Measurements from ENCODE around the gene PRELID1.

Gene PRELID1

DNA sequence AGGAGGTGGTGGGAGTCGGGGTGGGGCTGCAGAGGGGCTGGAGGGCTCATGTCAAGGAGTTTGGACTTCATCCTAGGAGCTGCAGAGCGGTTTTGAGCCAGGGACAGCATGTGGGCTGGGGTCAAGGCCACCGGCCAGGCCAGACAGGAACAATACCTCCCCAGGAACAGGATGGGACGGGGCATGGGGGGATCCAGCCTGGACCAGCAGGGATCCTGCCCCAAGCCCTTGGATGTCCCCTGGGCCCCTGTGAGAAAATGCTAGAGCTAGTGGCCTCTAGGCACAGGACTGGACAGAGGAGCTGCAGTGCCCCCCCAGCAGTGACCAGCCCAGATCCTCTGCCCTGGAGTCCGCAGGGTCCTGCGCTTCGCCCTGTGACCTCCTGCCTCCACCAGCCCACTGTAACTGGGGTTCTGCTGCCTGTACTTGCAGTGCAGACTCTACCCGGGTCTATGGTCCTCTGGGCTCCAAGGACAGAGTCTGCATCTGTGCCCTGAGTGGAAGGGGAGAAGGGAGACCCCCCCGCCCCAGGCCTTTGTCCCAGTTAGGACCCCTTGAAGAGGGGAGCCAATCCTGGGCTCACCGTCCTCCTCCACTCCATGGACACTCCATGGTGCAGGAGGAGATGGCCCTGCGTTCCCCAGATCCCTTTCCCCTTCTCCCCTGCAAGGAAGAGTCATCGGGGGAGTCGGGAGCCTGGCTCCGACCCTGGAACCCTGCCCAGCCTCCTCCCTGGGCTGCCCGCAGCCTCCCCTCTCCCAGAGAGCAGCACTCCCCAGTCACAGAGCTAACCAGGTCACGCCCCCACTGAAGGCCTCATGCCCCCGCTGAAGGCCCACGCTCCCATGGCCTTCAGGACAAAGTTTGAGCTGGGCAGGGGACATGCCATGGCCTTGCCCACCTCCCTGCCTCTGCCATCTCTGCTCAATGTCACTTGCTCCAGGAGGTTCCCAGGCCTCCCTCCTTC, 11.1 kb downstream of the PRELID1 start:
- DNase-seq: no peak

- no peak for DNase-seq
Measured at GRCh38 chr5:177315411-177315810, 11.8 kb downstream of the PRELID1 start.

GRCh38 chr5:177316005-177316404, 12.4 kb downstream of the PRELID1 start:
- DNase-seq: no peak

DNA sequence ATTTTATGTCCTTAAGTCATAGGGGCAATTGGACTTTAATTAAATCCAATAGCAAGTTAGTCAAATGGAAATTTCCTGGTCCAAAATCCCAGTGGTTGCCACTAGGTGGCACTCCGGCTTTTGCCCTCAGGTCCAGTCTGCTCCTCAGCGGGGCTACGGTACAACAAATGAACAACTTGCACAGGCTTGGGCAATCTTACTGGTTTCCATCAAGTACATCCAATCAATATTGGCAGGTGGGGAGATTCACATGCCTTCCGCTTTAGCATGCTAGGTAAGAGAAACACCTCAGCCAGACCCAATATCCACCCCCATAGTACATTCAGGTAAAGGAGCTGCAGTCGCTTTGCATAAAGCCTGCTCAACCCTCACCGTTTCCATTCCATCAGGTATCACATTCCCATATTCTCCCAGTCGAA, 14.4 kb downstream of the PRELID1 start:
- peak; percentile 37 for DNase-seq

- DNase-seq: no peak
Measured at GRCh38 chr5:177319913-177320588, 16.5 kb downstream of the PRELID1 start.

DNA sequence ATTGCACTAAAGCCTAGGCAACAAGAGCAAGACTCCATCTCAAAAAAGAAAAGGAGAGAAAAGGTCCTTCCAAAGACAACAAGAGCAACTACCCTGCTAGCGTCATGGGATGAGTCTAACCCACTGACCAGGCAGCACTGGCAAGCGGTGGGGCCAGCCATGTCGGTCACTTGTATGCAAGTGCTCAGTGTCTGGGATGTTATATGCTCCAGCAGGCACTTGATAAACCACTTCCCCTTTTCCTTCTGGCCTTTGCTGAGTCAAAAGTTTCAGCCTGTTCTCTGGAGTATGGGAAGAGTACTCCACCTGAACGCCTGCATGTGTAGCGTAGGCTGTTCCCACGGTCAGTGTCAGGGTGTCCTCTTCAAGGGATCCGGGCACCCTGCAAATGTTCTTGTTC, 17.3 kb downstream of the PRELID1 start:
- no peak for DNase-seq

DNA sequence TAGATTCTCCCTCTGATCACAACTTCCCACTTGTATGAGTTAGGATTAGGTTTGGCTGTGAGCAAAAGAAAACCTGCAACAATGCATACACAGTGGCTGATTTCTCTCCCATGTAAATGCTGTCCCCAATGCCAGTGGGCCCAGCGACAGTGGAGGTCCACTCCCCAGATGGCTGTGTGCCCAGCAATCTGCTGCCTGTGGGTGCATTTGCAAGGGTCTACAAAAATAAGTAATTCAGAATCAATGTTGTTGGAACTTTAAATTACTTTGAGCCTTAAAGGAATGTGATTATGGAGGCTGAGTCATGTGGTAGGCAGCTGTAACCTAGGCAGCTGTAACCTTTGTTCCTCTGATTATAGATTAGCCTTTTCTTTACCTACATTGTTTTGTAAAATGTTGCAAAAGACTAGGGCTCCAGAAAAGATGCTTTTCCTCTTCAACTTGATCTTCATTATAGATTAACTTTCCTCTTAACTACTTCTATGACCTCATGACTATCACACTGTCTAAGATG, 22.3 kb downstream of the PRELID1 start:
- no peak for DNase-seq

GRCh38 chr5:177327539-177328522, 24.2 kb downstream of the PRELID1 start:
- no peak for DNase-seq

- no peak for DNase-seq
Measured at GRCh38 chr5:177328545-177329231, 25.1 kb downstream of the PRELID1 start.

- no peak for DNase-seq
Measured at GRCh38 chr5:177329883-177330282, 26.3 kb downstream of the PRELID1 start.

DNA sequence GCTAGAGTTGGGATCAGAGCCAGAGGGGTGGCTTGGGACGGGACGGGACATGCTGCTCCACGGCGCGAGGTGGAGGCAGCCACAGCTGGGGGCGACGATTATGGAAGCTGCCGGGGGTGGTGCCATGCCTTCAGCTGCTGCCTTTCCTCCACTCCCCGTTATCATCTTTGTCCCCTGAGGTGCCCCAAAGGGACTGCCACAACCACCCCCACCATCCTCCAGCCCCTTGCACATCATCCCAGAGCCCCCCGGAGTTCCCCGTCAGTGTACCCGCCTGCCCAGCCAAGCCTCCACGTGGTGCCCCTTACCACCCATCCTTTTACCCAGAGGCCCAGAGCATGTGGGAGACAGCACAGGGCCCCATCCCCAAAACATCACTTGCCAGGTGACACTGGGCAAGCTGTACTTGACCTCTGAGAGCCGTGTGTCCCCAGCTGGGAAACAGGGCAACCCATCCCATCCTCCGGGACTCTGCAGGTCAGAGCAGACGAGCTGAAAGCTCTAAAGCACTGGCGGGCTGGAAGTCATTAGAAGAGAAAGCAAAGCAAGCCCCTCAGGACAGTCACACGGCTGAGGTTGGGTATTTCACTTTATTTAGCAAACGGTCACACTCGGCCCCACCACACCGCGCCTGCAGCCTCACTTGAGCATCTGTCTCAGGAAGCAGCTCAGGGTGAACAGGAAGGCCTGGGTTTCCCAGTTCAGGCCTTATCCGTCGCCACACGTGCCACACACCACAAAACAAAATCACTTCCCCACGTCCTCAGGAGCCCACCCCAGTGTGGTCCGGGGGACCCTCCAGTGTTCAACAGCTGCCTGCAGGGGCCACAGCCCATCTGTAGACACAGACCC, 27.6 kb downstream of the PRELID1 start:
- DNase-seq: no peak

DNA sequence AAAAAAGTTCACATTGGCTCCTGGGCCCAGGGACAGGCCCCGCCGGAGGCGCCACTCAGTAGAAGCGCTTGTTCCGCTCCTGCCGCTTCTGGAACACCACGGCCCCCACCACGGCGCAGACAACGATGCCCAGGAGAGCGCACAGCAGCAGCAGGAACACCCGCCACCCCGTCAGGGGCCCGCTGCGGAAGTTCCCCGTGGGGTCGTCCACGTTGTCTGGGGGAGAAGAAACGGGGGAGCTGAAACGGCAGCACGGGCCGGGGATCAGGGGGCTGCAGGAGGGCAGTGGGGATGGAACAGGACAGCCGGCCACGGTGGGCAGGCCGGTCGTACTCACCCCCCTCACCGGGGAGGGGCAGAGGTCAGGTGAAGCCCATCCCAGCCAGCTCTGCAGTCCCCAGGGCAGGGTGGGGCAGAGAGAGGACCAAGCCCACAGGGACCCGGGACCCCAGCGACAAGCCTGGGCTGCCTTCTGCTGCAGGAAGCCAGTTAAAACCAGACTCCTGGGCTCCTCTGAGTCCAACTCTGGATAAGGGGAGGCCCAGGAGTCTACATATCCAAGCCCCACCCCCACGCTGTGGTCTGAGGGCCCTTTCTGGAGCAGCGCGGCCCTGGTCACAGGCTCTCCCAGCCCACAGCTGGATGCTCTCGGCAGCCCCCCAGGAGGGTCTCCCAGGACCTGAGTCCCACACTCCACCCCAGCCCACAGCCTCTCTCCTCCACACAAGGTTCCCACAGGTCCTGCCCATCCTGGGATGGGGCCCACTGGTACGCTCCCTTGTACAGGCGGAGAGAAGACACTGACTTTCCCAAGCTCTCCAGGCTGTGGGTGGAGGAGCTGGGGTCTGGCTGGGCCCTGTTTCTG, 28.7 kb downstream of the PRELID1 start:
- DNase-seq: no peak

- no peak for DNase-seq
Measured at GRCh38 chr5:177332896-177333260, 29.3 kb downstream of the PRELID1 start.

DNA sequence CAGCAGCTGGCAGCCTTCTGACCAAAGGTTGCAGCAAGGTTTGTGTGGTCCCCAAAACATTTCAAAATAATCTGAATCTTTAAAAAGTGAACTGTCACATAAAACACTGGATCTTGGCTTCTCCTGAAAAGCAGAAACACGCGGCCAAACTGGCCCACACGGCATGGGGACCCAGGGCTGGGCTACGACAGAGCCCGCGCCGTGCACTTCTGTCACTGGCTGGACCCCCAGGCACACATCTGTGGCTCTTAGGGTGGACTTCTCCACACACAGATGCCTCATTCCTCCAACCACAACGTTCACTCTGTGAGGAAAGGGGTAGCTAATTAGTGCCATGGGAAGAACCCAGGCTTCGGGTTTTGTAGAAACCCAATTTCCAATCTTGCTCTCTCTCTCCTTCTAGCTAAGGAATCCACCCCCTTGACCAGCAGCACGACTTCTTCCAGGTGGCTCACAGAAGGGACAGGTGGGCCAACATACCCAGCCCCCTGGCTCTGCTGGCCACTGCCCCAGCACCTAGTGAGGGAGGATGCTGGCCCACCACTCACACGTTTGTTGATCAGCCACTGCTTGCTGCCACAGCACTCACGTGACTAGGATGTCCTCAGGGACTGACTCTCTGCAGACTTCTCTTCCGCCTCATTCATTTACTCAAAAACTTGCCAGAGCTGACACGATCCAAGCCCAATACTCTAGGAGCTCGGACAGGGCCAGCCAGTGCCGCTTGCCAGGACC, 30.0 kb downstream of the PRELID1 start:
- no peak for DNase-seq

DNA sequence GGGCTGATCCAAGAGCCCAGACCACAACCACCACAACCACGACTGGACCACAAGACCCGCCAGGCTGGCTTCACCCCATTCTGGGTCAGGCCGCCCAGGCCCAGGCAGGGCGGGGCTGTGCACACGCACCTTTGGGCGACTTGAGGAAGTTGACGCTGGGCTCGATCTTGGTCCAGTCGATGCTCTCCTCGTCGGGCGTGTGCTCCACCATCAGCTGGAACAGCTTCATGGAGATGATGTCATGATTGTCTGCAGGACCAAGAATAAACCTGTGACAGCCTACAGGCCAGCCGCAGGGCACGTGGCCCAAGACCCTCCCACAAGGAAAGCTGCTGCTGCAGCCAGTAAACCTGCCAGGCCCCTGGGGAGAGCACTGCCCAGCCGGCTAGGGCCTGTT, 30.6 kb downstream of the PRELID1 start:
- no peak for DNase-seq

GRCh38 chr5:177334781-177335700, 31.4 kb downstream of the PRELID1 start:
- DNase-seq: no peak

DNA sequence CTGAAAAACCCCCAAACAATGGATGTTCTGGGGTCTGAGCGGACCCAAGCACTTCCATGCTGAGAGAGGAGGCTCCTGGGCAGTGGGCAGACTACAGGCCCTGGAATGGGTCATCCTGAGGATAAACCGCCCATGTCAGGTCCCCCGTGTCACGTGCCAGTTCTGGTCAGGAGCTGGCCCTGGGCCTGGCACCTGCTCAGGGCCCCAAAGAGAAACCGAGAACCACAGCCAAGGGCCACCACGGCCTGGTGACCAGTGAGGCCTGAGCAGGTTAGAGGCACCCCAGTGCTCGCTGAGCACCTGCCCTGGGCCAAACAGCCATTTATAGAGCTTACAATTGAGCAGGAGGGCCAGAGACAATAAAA, 32.1 kb downstream of the PRELID1 start:
- DNase-seq: no peak

DNA sequence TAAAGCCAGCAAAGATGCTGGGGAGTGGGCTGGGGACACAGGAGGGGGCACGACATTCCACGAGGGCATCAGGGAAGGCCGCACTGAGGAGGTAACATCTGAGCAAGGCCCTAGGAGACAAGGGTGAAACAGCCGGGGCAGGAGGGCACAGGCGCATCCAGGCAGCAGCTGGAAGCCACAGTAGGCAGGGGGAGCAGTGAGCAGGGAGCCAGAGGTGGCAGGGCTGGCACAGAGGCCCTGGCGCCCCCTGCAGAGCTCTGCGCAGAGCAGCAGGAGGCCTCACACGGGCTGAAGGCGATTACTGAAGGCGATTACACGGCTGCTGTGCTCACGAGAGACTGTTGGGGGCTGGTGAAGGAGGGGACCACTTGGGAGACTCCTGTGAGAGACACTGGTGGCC, 32.5 kb downstream of the PRELID1 start:
- DNase-seq: no peak
